ENCODE measurements around the gene MXRA8.

DNA sequence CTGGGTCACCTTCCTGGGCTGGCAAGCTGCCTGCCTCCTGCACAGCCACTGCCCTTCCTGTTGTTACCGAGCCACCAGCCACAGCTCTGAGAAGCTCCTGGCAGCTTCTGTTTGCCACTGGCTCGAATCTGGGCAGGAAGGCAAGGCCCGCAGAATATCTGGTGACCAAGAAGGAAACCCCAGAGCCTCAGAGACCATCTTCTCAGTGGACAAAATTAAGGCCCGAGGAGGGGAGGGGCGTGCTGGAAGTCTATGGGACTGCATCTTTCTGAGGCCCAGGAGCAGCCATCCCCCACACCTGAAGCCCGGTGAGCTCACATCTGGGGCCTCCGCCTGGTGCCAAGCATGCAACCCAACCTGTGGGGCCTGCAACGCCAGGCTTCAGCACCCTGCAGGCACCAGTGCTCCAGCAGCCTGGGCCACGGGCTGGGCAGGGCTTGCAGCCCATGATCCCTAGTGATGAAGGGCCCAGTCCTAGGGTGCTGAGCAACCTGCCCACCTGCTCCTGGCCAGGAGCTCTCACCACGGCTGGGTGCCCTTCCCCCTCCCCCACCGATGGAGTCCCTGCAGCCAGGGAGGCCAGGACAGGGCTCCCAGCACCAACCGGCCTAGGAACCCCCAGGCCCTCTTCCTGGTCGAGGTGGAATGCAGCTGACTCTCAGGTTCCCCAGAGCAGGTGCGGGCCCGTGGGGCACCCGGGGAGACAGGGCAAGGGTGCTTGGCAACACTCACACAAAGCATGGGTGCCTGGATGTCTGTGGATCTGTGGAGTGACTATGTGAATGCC lies 32.9 kb downstream of the MXRA8 start:
- TF ChIP-seq, protein P1, sequence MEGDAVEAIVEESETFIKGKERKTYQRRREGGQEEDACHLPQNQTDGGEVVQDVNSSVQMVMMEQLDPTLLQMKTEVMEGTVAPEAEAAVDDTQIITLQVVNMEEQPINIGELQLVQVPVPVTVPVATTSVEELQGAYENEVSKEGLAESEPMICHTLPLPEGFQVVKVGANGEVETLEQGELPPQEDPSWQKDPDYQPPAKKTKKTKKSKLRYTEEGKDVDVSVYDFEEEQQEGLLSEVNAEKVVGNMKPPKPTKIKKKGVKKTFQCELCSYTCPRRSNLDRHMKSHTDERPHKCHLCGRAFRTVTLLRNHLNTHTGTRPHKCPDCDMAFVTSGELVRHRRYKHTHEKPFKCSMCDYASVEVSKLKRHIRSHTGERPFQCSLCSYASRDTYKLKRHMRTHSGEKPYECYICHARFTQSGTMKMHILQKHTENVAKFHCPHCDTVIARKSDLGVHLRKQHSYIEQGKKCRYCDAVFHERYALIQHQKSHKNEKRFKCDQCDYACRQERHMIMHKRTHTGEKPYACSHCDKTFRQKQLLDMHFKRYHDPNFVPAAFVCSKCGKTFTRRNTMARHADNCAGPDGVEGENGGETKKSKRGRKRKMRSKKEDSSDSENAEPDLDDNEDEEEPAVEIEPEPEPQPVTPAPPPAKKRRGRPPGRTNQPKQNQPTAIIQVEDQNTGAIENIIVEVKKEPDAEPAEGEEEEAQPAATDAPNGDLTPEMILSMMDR (IDR thresholded peaks at IDR 0.05): no peak
- no peak for TF ChIP-seq POLR2A (IDR thresholded peaks at IDR 0.05)

Data from ovary (tissue), 3 donors.